Chondrocyte (in vitro differentiated cells): ENCODE data around the gene NDFIP1. TPM values are rescaled to one million over a fixed set of nuclear protein-coding genes. Genes with fewer than 3 reads are reported as not detected.

Experiments used
- DNase-seq: peaks from one replicate; pipeline ENCODE4 v3.0.0; 2021; ENCODE audit warnings: mixed read lengths, low spot score
- H3K27ac Mint-ChIP-seq: one replicate; pipeline ENCODE4 v1.8.0; 2021; ENCODE audit warnings: mild to moderate bottlenecking, moderate library complexity, mixed read lengths; ENCODE audit not compliant: unreplicated experiment
- H3K27me3 Mint-ChIP-seq: 2 replicates; pipeline ENCODE4 v1.8.0; 2021; ENCODE audit warnings: low read depth, mixed read lengths
- H3K36me3 Mint-ChIP-seq: 2 replicates; pipeline ENCODE4 v1.8.0; 2021; ENCODE audit warnings: low read depth, mixed read lengths
- H3K4me1 Mint-ChIP-seq: 2 replicates; pipeline ENCODE4 v1.8.0; 2021; ENCODE audit warnings: low read depth, mild to moderate bottlenecking, mixed read lengths
- H3K4me3 Mint-ChIP-seq: one replicate; pipeline ENCODE4 v1.8.0; 2021; ENCODE audit warnings: mild to moderate bottlenecking, moderate library complexity, mixed read lengths; ENCODE audit not compliant: unreplicated experiment
- H3K9me3 Mint-ChIP-seq: 2 replicates; pipeline ENCODE4 v1.8.0; 2021; ENCODE audit warnings: low read depth, mixed read lengths
- total RNA-seq: library from RNA; stranded (reverse); gene quantifications from 3 replicates; pipeline ENCODE4 v1.2.1, GENCODE V29; 2021
- TF ChIP-seq, protein P1 (sequence below): fragments of 200-600 bp; sonication (generic); IDR thresholded peaks from 2 replicates; pipeline ENCODE4 v1.5.0; 2021; ENCODE audit warnings: antibody characterized with exemption, mild to moderate bottlenecking, moderate library complexity

NDFIP1 gene
- total RNA-seq, 1 donor from 2014 or later, result 64.2 TPM

DNA sequence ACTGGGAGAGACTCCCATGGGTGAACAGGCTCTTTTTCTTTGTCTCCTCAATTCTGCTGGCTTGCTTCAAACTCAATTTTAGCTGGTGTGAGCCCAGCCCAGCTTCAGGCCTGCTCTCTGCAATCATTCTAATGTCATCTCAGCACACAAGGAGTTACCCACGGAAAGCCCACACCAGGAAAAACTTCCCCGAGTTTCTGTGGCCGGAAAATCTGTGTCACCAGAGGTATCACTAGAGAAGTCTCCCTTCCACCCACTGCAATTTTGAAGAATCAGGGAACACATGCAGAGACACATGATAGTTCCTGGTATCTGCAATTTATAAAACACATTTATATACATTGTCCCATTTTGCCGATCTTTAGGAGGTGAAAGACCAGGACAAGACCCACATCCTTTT is 13.5 kb upstream of the NDFIP1 start:
- TF ChIP-seq, protein P1, sequence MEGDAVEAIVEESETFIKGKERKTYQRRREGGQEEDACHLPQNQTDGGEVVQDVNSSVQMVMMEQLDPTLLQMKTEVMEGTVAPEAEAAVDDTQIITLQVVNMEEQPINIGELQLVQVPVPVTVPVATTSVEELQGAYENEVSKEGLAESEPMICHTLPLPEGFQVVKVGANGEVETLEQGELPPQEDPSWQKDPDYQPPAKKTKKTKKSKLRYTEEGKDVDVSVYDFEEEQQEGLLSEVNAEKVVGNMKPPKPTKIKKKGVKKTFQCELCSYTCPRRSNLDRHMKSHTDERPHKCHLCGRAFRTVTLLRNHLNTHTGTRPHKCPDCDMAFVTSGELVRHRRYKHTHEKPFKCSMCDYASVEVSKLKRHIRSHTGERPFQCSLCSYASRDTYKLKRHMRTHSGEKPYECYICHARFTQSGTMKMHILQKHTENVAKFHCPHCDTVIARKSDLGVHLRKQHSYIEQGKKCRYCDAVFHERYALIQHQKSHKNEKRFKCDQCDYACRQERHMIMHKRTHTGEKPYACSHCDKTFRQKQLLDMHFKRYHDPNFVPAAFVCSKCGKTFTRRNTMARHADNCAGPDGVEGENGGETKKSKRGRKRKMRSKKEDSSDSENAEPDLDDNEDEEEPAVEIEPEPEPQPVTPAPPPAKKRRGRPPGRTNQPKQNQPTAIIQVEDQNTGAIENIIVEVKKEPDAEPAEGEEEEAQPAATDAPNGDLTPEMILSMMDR, result no peak
- Mint-ChIP-seq H3K27ac (no peak overlapping the region), H3K36me3 (no peaks in the 10 kb centered on the region), H3K27me3 (no peaks in the 10 kb centered on the region), H3K9me3 (no peaks in the 10 kb centered on the region), H3K4me1 (peaks cover 9% of the 10 kb centered on the region), H3K4me3 (no peak overlapping the region)
- no peak for DNase-seq

DNA sequence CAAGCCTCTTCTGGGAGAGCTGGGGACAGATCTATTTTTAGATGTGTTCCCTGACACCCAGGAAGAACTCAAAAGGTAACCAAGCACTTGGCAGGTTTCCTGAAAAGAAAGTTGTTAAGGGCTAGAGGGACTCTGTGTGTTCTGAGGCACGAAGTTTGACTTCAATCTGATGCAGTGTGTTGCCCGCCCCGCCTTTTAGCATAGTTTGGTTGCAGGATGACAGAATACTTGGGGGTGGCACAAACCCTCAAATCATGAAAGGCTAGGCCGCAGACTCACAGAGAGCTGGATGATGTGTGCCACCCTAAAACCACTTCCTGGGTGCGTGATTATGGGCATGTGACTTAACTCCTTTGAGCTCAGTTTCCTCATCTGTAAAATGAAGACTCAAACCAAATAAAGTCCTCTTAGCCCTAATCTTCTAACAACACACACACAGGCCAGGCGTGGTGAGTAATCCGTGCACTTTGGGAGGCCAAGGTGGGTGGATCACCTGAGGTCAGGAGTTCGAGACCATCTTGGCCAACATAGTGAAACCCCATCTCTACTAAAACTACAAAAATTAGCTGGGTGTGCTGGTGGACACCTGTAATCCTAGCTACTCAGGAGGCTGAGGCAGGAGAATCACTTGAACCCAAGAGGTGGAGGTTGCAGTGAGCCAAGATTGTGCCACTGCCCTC is 12.8 kb upstream of the NDFIP1 start:
- Mint-ChIP-seq H3K27ac (no peak overlapping the region), H3K4me3 (no peak overlapping the region)
- DNase-seq, result no peak

DNA sequence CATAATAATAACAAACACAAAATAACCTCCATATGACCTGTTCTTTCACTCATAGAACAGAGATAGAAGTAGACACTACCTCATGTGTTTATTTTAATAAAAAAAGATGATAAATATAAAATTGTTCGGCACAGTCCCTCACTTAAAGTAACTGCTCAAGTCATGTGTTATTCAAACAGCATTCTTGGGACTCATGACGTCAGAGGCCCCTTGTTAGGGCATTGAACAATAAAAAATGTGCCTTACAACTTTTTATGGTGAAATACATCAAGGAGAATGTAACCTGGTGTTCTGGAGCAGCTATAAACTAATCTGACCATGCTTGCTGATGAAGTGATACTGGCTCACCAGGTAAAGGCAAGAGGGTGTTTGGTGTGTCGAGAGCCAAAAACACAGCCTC is 12.2 kb upstream of the NDFIP1 start:
- Mint-ChIP-seq H3K4me3 (no peak overlapping the region), H3K27me3 (no peaks in the 10 kb centered on the region), H3K4me1 (peaks cover 9% of the 10 kb centered on the region), H3K36me3 (no peaks in the 10 kb centered on the region), H3K9me3 (no peaks in the 10 kb centered on the region), H3K27ac (no peak overlapping the region)
- TF ChIP-seq, protein P1, result no peak
- no peak for DNase-seq

More for the DNA sequence above, 12.8 kb upstream of the NDFIP1 start:
- Mint-ChIP-seq H3K4me1 (peaks cover 9% of the 10 kb centered on the region), H3K36me3 (no peaks in the 10 kb centered on the region), H3K9me3 (no peaks in the 10 kb centered on the region), H3K27me3 (no peaks in the 10 kb centered on the region)
- TF ChIP-seq, protein P1, result no peak

DNA sequence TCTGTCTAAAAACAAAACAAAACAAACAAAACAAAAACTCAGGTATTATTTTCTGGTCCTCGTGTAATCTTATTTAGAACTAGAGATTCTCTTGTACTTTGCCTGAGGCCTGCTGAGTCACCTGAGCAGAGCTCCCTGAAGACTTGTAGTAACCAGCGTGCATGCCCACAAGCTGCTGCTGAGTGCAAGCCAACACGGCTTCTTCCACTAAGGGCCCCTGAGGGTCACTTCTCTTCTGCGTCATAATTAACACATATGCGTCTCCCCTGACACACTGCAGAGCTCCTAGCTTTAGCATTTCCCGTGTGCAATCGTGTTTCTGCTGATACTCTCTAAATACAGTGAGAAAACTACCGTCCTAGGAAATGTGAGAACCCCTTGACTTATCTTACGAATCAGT is 10.9 kb upstream of the NDFIP1 start:
- Mint-ChIP-seq H3K9me3 (no peaks in the 10 kb centered on the region), H3K27me3 (no peaks in the 10 kb centered on the region), H3K4me3 (no peak overlapping the region)

DNA sequence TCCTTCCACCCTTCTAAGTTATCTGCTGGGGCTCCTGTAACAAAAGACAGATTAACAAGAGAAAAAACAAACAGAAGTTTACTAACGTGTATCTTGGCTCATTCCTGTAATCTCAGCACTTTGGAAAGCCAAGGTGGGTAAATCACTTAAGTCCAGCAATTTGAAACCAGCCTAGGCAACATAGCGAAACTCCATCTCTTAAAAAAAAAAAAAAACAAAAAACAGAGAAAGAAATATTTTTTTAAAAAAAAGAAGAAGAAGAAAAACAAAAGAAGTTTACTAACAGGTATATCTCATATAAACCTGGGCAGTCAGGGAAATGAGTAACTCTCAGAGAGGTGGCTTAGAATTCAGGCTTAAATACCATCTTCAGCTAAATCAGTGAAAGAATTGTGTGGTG is 10.3 kb upstream of the NDFIP1 start:
- H3K36me3 Mint-ChIP-seq, result no peaks in the 10 kb centered on the region
- no peak overlapping the region for H3K4me3 Mint-ChIP-seq
- DNase-seq, result no peak
- no peaks in the 10 kb centered on the region for H3K27me3 Mint-ChIP-seq
- H3K27ac Mint-ChIP-seq, result no peak overlapping the region
- TF ChIP-seq, protein P1, result no peak
- peaks cover 9% of the 10 kb centered on the region for H3K4me1 Mint-ChIP-seq
- H3K9me3 Mint-ChIP-seq, result no peaks in the 10 kb centered on the region

More for the DNA sequence above, 10.9 kb upstream of the NDFIP1 start:
- Mint-ChIP-seq H3K36me3 (no peaks in the 10 kb centered on the region), H3K4me1 (peaks cover 9% of the 10 kb centered on the region), H3K27ac (no peak overlapping the region)
- TF ChIP-seq, protein P1, result no peak
- no peak for DNase-seq
